ENCODE results near the gene VSX1.

VSX1 gene

GRCh38 chr20:25054995-25055629 is 26.8 kb downstream of the VSX1 start:
- peaks cover 17% of the 10 kb centered on the region for H3K36me3 Mint-ChIP-seq (ENCODE audit: low read depth)
- H3K27ac Mint-ChIP-seq, result no peak overlapping the region
- H3K9me3 Mint-ChIP-seq, result no peaks in the 10 kb centered on the region
- peaks cover 36% of the 10 kb centered on the region for H3K4me1 Mint-ChIP-seq (ENCODE audit: low read depth)
- peaks cover 37% of the 10 kb centered on the region for H3K27me3 Mint-ChIP-seq (ENCODE audit: low read depth)
- H3K4me3 Mint-ChIP-seq, result peak overlapping the region; percentile 58

DNA sequence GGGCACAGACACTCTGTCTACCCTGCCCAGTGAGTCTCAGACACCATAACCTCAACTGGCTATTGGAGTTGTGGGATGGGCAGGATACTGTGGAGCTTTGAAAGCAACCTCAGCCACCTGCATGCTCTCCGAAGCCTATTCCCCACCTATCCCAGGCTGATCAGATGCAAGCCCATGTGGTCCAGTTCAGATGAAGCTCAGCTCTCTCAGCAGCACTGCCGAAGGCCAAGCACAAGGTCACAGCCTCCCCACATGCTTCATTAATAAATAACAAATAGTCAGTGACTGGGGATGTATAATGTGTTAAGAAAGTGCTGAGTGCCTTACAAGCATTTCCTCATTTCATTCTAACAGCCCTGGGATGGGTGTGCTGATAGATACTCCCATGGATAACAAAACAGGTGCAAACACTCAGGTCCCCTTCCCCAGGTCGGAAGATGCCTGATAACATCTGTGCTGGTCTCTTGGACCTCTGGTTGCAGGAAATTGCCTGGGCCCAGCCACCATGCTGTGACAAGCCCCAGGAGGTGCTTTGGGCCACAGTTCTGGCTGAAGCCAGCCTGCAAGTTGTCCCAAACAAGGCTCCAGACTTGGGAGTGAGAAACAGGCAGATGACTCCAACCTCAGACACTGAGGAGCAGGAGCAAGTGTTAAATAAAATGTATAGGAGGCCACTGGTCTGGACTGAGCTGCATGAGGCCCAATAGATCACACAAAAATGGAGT is 27.7 kb downstream of the VSX1 start:
- H3K27ac Mint-ChIP-seq, result no peak overlapping the region

GRCh38 chr20:25053255-25054031 is 28.5 kb downstream of the VSX1 start:
- Mint-ChIP-seq H3K36me3 (ENCODE audit: low read depth) (peaks cover 17% of the 10 kb centered on the region), H3K27ac (no peak overlapping the region), H3K27me3 (ENCODE audit: low read depth) (peaks cover 33% of the 10 kb centered on the region), H3K4me1 (ENCODE audit: low read depth) (peaks cover 33% of the 10 kb centered on the region), H3K9me3 (no peaks in the 10 kb centered on the region), H3K4me3 (no peak overlapping the region)

More for the DNA sequence above, 27.7 kb downstream of the VSX1 start:
- Mint-ChIP-seq H3K4me1 (ENCODE audit: low read depth) (peaks cover 36% of the 10 kb centered on the region), H3K9me3 (no peaks in the 10 kb centered on the region), H3K4me3 (no peak overlapping the region), H3K36me3 (ENCODE audit: low read depth) (peaks cover 17% of the 10 kb centered on the region), H3K27me3 (ENCODE audit: low read depth) (peaks cover 37% of the 10 kb centered on the region)

DNA sequence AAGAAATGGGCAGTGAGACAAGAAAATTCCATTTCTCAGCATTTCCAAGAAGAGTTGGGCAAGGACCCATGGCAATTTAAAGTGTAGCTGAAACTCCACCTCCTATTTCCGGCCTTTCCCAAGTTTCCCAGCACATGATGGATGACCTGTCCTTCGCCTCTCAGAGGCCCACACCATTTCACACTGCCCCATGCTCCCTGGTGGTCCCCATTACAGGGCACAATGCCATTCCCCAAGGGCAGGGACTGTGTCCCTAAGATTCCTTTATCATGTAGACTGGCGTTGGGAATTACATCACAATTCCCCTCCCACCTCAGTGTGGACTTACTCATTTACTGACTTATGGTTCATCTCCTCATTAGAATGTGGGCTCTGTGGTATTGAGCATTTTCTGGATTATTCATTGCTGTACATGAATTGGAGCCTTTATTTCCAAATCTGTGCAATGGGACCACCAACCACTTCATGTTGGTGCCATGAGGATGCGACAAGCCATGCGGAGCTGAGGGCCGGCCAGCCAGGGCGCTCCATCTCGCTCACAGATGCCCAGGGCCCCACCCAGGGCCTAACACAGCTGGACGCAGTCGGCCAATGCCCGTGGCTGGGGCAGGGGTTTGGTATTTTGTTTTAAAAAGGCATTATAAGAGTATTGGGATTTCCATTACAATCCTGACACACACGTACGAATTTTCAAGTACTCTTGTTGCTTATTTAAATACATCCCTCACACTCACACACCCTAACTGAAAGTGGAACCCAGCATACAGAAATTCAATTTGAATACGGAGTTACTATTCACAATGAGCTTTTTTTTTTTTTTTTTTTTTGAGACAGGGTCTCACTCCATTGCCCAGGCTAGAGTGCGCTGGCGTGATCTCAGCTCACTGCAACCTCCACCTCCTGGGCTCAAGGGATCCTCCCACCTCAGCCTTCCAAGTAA is 29.4 kb downstream of the VSX1 start:
- no peak overlapping the region for H3K27ac Mint-ChIP-seq
- peaks cover 33% of the 10 kb centered on the region for H3K4me1 Mint-ChIP-seq (ENCODE audit: low read depth)
- H3K9me3 Mint-ChIP-seq, result no peaks in the 10 kb centered on the region
- H3K4me3 Mint-ChIP-seq, result no peak overlapping the region
- peaks cover 18% of the 10 kb centered on the region for H3K36me3 Mint-ChIP-seq (ENCODE audit: low read depth)
- peaks cover 33% of the 10 kb centered on the region for H3K27me3 Mint-ChIP-seq (ENCODE audit: low read depth)

- Mint-ChIP-seq H3K9me3 (no peaks in the 10 kb centered on the region), H3K4me1 (ENCODE audit: low read depth) (peaks cover 33% of the 10 kb centered on the region), H3K4me3 (no peak overlapping the region), H3K27me3 (ENCODE audit: low read depth) (peaks cover 33% of the 10 kb centered on the region), H3K27ac (no peak overlapping the region), H3K36me3 (ENCODE audit: low read depth) (peaks cover 22% of the 10 kb centered on the region)
These were observed 30.4 kb downstream of the VSX1 start for GRCh38 chr20:25051386-25052155.

DNA sequence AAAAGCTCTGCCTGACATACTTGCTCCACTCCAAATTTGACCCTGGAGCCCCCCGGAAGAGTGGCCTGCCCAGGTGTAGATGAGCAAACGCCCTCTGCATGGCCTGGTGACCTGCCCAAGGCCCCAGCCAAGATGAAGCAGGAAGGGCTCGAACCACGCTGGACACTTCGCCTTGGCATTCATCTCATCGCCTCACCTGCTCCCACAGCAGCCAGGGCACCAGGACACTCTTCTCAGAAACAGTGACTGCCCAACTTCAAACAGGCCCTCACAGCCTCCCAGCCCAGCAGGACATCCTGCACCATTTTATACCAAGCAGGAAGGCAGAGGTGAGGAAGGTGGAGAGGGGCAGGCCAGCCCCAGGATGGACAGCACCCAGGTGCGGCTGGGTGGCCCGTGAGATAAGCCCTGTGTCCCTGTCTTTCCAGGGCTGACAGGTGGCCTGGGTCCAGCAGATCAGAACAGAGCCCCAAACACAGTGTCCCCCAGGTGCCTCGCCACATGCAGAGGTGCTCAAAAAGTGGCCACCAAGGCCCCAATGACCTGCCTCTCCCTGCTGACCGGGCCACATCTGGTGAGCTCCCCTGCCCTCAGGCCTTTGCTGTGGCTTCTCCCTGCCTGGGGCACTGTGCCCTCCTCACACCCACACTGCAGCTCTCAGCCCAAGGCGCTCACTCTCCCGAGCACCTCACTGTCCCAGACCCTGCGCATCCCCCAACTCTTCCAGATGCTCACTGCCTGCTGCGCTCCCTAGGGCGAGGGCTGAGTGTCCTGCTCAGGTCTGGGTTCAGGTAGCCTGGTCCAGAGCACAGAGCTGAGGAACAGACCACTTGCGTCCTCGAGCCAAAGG is 31.2 kb downstream of the VSX1 start:
- Mint-ChIP-seq H3K27me3 (ENCODE audit: low read depth) (peaks cover 28% of the 10 kb centered on the region), H3K4me1 (ENCODE audit: low read depth) (peaks cover 27% of the 10 kb centered on the region), H3K9me3 (no peaks in the 10 kb centered on the region), H3K4me3 (no peak overlapping the region), H3K27ac (no peak overlapping the region), H3K36me3 (ENCODE audit: low read depth) (peaks cover 22% of the 10 kb centered on the region)

- Mint-ChIP-seq H3K4me1 (ENCODE audit: low read depth) (peaks cover 24% of the 10 kb centered on the region), H3K36me3 (ENCODE audit: low read depth) (peaks cover 18% of the 10 kb centered on the region), H3K27me3 (ENCODE audit: low read depth) (peaks cover 24% of the 10 kb centered on the region), H3K27ac (no peak overlapping the region), H3K9me3 (no peaks in the 10 kb centered on the region), H3K4me3 (no peak overlapping the region)
These were observed 31.9 kb downstream of the VSX1 start for GRCh38 chr20:25050082-25050481.

- Mint-ChIP-seq H3K4me3 (no peak overlapping the region), H3K27me3 (ENCODE audit: low read depth) (peaks cover 18% of the 10 kb centered on the region), H3K36me3 (ENCODE audit: low read depth) (peaks cover 12% of the 10 kb centered on the region), H3K9me3 (no peaks in the 10 kb centered on the region), H3K4me1 (ENCODE audit: low read depth) (peaks cover 19% of the 10 kb centered on the region), H3K27ac (no peak overlapping the region)
These were observed 32.5 kb downstream of the VSX1 start for GRCh38 chr20:25049261-25050060.

GRCh38 chr20:25048519-25048952 is 33.4 kb downstream of the VSX1 start:
- peaks cover 12% of the 10 kb centered on the region for H3K4me1 Mint-ChIP-seq (ENCODE audit: low read depth)
- H3K27me3 Mint-ChIP-seq (ENCODE audit: low read depth), result peaks cover 16% of the 10 kb centered on the region
- H3K4me3 Mint-ChIP-seq, result no peak overlapping the region
- peaks cover 8% of the 10 kb centered on the region for H3K36me3 Mint-ChIP-seq (ENCODE audit: low read depth)
- no peaks in the 10 kb centered on the region for H3K9me3 Mint-ChIP-seq
- no peak overlapping the region for H3K27ac Mint-ChIP-seq

DNA sequence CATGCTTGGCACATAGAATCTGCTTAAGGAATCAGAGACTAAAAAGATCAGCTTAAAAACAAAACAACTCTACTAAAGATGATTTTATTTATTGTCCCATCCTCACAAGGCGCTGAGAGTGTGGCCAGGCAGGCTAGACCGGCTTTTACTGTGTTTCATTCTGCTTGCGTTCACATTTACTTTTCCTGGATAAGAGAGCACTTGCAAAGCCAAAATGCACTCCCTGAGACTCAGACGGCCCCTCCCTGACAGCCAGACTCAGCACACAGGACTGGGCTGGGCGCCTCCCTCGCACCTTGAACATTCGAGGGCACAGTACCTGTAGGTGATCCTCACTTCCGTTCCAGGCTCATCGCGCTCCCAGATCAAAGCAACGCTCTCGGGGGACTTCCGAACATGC is 34.2 kb downstream of the VSX1 start:
- Mint-ChIP-seq H3K27ac (no peak overlapping the region), H3K4me1 (ENCODE audit: low read depth) (peaks cover 13% of the 10 kb centered on the region), H3K36me3 (ENCODE audit: low read depth) (peaks cover 5% of the 10 kb centered on the region), H3K9me3 (no peaks in the 10 kb centered on the region), H3K4me3 (no peak overlapping the region), H3K27me3 (ENCODE audit: low read depth) (peaks cover 12% of the 10 kb centered on the region)

GRCh38 chr20:25046736-25047666 is 34.9 kb downstream of the VSX1 start:
- Mint-ChIP-seq H3K36me3 (ENCODE audit: low read depth) (peaks cover 5% of the 10 kb centered on the region), H3K9me3 (no peaks in the 10 kb centered on the region), H3K27me3 (ENCODE audit: low read depth) (peaks cover 12% of the 10 kb centered on the region), H3K4me3 (no peak overlapping the region), H3K4me1 (ENCODE audit: low read depth) (peaks cover 16% of the 10 kb centered on the region), H3K27ac (no peak overlapping the region)
